K562 (cell line): ENCODE results near the gene ERCC6L. TPM values are rescaled to one million over a fixed set of nuclear protein-coding genes. Genes with fewer than 3 reads are reported as not detected.

Source experiments
- ATAC-seq: fragments of 200-7000 bp; cut with Tn5 transposase; 3 replicates; pipeline ENCODE4 v1.9.1; 2020; ENCODE audit warnings: moderate library complexity
- BruUV-seq: library from RNA; stranded (reverse); fragments of 400-500 nt; replicated peaks from 2 replicates; lab custom pipeline; 2021; lab: Mats Ljungman, UMichigan
- CTCF ChIA-PET: fragments of 300-600 bp; formaldehyde crosslinking; extraction: SDS; loops from one replicate; lab custom pipeline; 2021; ENCODE audit warnings: low intra/inter-chr PET ratio; lab: Yijun Ruan, JAX
- POLR2A ChIA-PET: fragments of 300-600, 350-650 bp; sonication (Branson Sonifier 250); formaldehyde crosslinking; extraction: SDS; loops from one replicate; lab custom pipeline; 2021; ENCODE audit warnings: antibody characterized with exemption, inconsistent platforms; lab: Yijun Ruan, JAX
- DNase-seq, 4 experiments: peaks; one replicate each; pipeline versions ENCODE4 v3.0.0 to v3.0.0-alpha.2; 2011 to 2018; ENCODE audit warnings: low spot score in 3 of 4, mixed read lengths in 3 of 4; ENCODE audit errors: extremely low read depth in 1 of 4
- FAIRE-seq: peaks from 2 replicates; lab custom pipeline; 2011; peaks lifted over from hg19 to GRCh38; lab: Jason Lieb, UNC
- H2AFZ ChIP-seq: 2 replicates; pipeline ENCODE4 v1.6.0; 2011; ENCODE audit warnings: low read depth, low read length, control low read depth, inconsistent platforms
- H3K27ac ChIP-seq: fragments of 200-600 bp; 3 replicates; pipeline ENCODE4 v1.8.0; 2011; ENCODE audit warnings: low read depth, mild to moderate bottlenecking, control low read depth, inconsistent platforms, low read length, moderate library complexity, mixed read lengths; ENCODE audit errors: extremely low read depth
- H3K27me3 ChIP-seq, 2 experiments: fragments of 300-600 bp in 1 of 2; 2 replicates in 1 of 2; 3 replicates in 1 of 2; pipeline versions ENCODE4 v1.6.0 to v1.8.0; 2011; ENCODE audit warnings: inconsistent platforms in 2 of 2, low read length in 2 of 2, mild to moderate bottlenecking in 1 of 2, mixed read lengths in 1 of 2, moderate library complexity in 1 of 2; ENCODE audit not compliant: control insufficient read depth in 2 of 2, insufficient read depth in 2 of 2
- H3K36me3 ChIP-seq: fragments of 300-600 bp; 3 replicates; pipeline ENCODE4 v1.8.0; 2011; ENCODE audit warnings: mild to moderate bottlenecking, low read length, inconsistent platforms; ENCODE audit not compliant: control insufficient read depth, insufficient read depth
- H3K4me1 ChIP-seq, 2 experiments: fragments of 200-600 bp in 1 of 2; replicated peaks in 1 of 2; 2 replicates in 1 of 2; 3 replicates in 1 of 2; pipeline versions ENCODE4 v1.5.1 to v1.8.0; 2011; ENCODE audit warnings: inconsistent platforms in 2 of 2, low read length in 2 of 2, mild to moderate bottlenecking in 1 of 2, mixed read lengths in 1 of 2, moderate library complexity in 1 of 2; ENCODE audit not compliant: control insufficient read depth in 2 of 2, insufficient read depth in 2 of 2
- H3K4me2 ChIP-seq: 2 replicates; pipeline ENCODE4 v1.6.1; 2011; ENCODE audit warnings: low read length, control low read depth, inconsistent platforms, mixed read lengths; ENCODE audit not compliant: insufficient read depth
- H3K4me3 ChIP-seq: fragments of 200-600 bp; sonication (generic), shearing (Covaris generic); 2 replicates; pipeline ENCODE4 v1.5.1; 2016; ENCODE audit warnings: control low read depth, inconsistent platforms
- H3K79me2 ChIP-seq: fragments of 200-600 bp; 3 replicates; pipeline ENCODE4 v1.8.0; 2011; ENCODE audit warnings: low read length, inconsistent platforms; ENCODE audit not compliant: control insufficient read depth, insufficient read depth
- H3K9ac ChIP-seq, 2 experiments: 2 replicates each; pipeline versions ENCODE4 v1.6.0 to v1.6.1; 2011; ENCODE audit warnings: low read depth in 2 of 2, low read length in 2 of 2, control low read depth in 1 of 2, inconsistent platforms in 1 of 2, mild to moderate bottlenecking in 1 of 2, mixed read lengths in 1 of 2; ENCODE audit not compliant: insufficient read depth in 1 of 2
- H3K9me1 ChIP-seq: one replicate; pipeline ENCODE4 v1.6.0; 2011; ENCODE audit warnings: inconsistent platforms, mild to moderate bottlenecking, low read length, moderate library complexity; ENCODE audit not compliant: control insufficient read depth, insufficient read depth
- H3K9me3 ChIP-seq: replicated peaks from 2 replicates; pipeline ENCODE4 v1.5.1; 2011; ENCODE audit warnings: low read depth, low read length, inconsistent platforms; ENCODE audit not compliant: control insufficient read depth, insufficient read depth
- H4K20me1 ChIP-seq: replicated peaks from 2 replicates; pipeline ENCODE4 v1.6.1; 2011; ENCODE audit warnings: low read length, inconsistent platforms, mixed read lengths; ENCODE audit not compliant: control insufficient read depth, insufficient read depth
- BCL6 ChIP-seq: fragments of 250-450 bp; sonication (Bioruptor Pico); IDR thresholded peaks from 2 replicates; pipeline ENCODE4 v1.4.0; 2020
- ELF2 ChIP-seq: fragments of 250-450 bp; sonication (Bioruptor Pico); IDR thresholded peaks from 2 replicates; pipeline ENCODE4 v1.5.0; 2021; ENCODE audit warnings: mild to moderate bottlenecking
- NCOA2 ChIP-seq, 2 experiments: fragments of 450-650 bp; IDR thresholded peaks; 2 replicates each; pipeline ENCODE4 v1.6.1; 2018; ENCODE audit warnings: mild to moderate bottlenecking in 2 of 2, moderate library complexity in 1 of 2; ENCODE audit not compliant: partially characterized antibody in 2 of 2
- ZFP36 ChIP-seq: fragments of 150-350 bp; IDR thresholded peaks from 2 replicates; pipeline ENCODE4 v1.6.1; 2018; ENCODE audit warnings: low read length, low read depth; ENCODE audit not compliant: partially characterized antibody
- whole genome bisulfite sequencing: fragments of 100-300 bp; shearing (Covaris generic); methylation state at CpG from one replicate; pipeline ENCODE4 v1.1.6; 2016; ENCODE audit warnings: low coverage, mixed read lengths; ENCODE audit not compliant: insufficient coverage; ENCODE audit errors: missing lambda C conversion rate; 5-methylcytosine and 5-hydroxymethylcytosine counted together
- in situ Hi-C: fragments of 300-500 bp; cut with MboI; formaldehyde crosslinking; loops from 4 replicates; pipeline ENCODE4 v1.15.0; 2018; ENCODE audit warnings: inconsistent platforms, mixed read lengths
- intact Hi-C: fragments of 100-400 bp; cut with micrococcal nuclease; formaldehyde crosslinking; loops from 2 replicates; pipeline ENCODE4 v1.14.2; 2022
- polyA plus RNA-seq, 8 experiments: library from polyadenylated mRNA; depleted of rRNA in 4 of 8; stranded (reverse) in 5 of 8; unstranded in 3 of 8; fragments of >200 nt; fragmentation: Nextera tagmentation in 2 of 8; fragmentation: Illumina TruSeq in 1 of 8; extraction: Ambion mirVana in 2 of 8; extraction: Trizol in 1 of 8; gene quantifications; 2 replicates each; pipeline versions ENCODE4 v1.2.1 to v1.2.3, GENCODE V29; 2011 to 2014; ENCODE audit warnings: inconsistent platforms in 1 of 8, missing spikeins in 1 of 8
- small RNA-seq: library from RNA; depleted of rRNA; stranded (forward); fragments of <200 nt; gene quantifications from one replicate; pipeline ENCODE3, GENCODE V24; 2014
- total RNA-seq, 7 experiments: library from RNA; depleted of rRNA in 6 of 7; stranded (reverse); fragments of >200 nt in 6 of 7; fragmentation: Illumina TruSeq in 2 of 7; extraction: Trizol in 2 of 7; gene quantifications; 2 replicates each; pipeline versions ENCODE4 v1.2.1 to v1.2.3, GENCODE V29; 2011 to 2021; ENCODE audit warnings: low replicate concordance in 1 of 7

Gene ERCC6L
- total and polyA plus RNA-seq, 9 of the 15 experiments (the other 6 are each of a cell fraction or from before 2014, with no cell fraction given) = 6.4 to 17.4 (median 11.9) TPM

- no peak for TF ChIP-seq NCOA2 (IDR thresholded peaks at IDR 0.05; ENCODE audit: partially characterized antibody in 2 of 2)
Measured at GRCh38 chrX:72159769-72160168, 79.1 kb downstream of the ERCC6L start (continued).

GRCh38 chrX:72158773-72159172 lies 80.1 kb downstream of the ERCC6L start:
- DNase-seq (no peak), FAIRE-seq (no peak), ATAC-seq (no peak)
- H3K27me3 ChIP-seq = no peaks in the 10 kb centered on the region; a peak in 1 of 5 replicates
- H3K4me3 ChIP-seq = no peak overlapping the region
- H2AFZ ChIP-seq = no peak overlapping the region
- H3K9me1 ChIP-seq = no peaks in the 10 kb centered on the region
- no peak overlapping the region for H3K9ac ChIP-seq
- TF ChIP-seq BCL6 (CRISPR knock-in tag) (no peak), ZFP36 (peak; percentile 59), ELF2 (CRISPR knock-in tag) (no peak)
- H3K79me2 ChIP-seq = no peaks in the 10 kb centered on the region
- CTCF ChIA-PET = no interaction called here
- H3K4me2 ChIP-seq = no peak overlapping the region
- in situ Hi-C loops = no loop called here
- WGBS = 3% methylated on average over 3 of the region's 3 CpGs
- H3K4me1 ChIP-seq = no peaks in the 10 kb centered on the region
- BruUV-seq = no TSS peak
- no peaks in the 10 kb centered on the region; the same call in 1 of the 2 replicates for H3K9me3 ChIP-seq
- intact Hi-C loops = no loop called here
- no peaks in the 10 kb centered on the region for H3K36me3 ChIP-seq
- POLR2A ChIA-PET = no interaction called here
- no peak overlapping the region for H3K27ac ChIP-seq
- no peaks in the 10 kb centered on the region for H4K20me1 ChIP-seq

Small RNAs within 50 kb of the gene (small RNA-seq; reads per million reads assigned to genes)
- gene RF00019 = not detected

Other genes starting within 250 kb of the ERCC6L start
- gene RTL5, start 107.1 kb downstream of the ERCC6L start, total RNA-seq (2014; rRNA removed) = not detected in 2 replicates
- not detected in 2 replicates for gene RTL5, start 107.1 kb downstream of the ERCC6L start, total RNA-seq (2014; rRNA removed; fragmentation: Illumina TruSeq; extraction: Trizol)
- gene RTL5, start 107.1 kb downstream of the ERCC6L start, total RNA-seq (2015; rRNA removed; fragmentation: Illumina TruSeq; extraction: Trizol) = not detected in 2 replicates
- not detected in 2 replicates for gene RTL5, start 107.1 kb downstream of the ERCC6L start, total RNA-seq (2021)
- gene RTL5, start 107.1 kb downstream of the ERCC6L start, polyA plus RNA-seq (2011; rRNA removed) = 0.01 TPM in 1 of 2 replicates, not detected in the other
- gene RTL5, start 107.1 kb downstream of the ERCC6L start, polyA plus RNA-seq (2014; fragmentation: Illumina TruSeq; extraction: Trizol) = 0.03 TPM in 1 of 2 replicates, not detected in the other
- not detected for gene RTL5, start 107.1 kb downstream of the ERCC6L start, polyA plus RNA-seq (2014; fragmentation: Nextera tagmentation; extraction: Ambion mirVana)
- gene RTL5, start 107.1 kb downstream of the ERCC6L start, polyA plus RNA-seq (2014; rRNA removed) = not detected in 2 replicates
- 39.8 and 105 TPM in 2 replicates for gene PIN4, start 57.3 kb downstream of the ERCC6L start, total RNA-seq (2014; rRNA removed)
- 33.1 and 38.7 TPM in 2 replicates for gene PIN4, start 57.3 kb downstream of the ERCC6L start, total RNA-seq (2014; rRNA removed; fragmentation: Illumina TruSeq; extraction: Trizol)
- gene PIN4, start 57.3 kb downstream of the ERCC6L start, total RNA-seq (2015; rRNA removed; fragmentation: Illumina TruSeq; extraction: Trizol) = 45.5 and 46.0 TPM in 2 replicates
- 9.7 and 10.0 TPM in 2 replicates for gene PIN4, start 57.3 kb downstream of the ERCC6L start, total RNA-seq (2021)
- gene PIN4, start 57.3 kb downstream of the ERCC6L start, polyA plus RNA-seq (2011; rRNA removed) = 16.0 and 28.4 TPM in 2 replicates
- 45.6 and 62.8 TPM in 2 replicates for gene PIN4, start 57.3 kb downstream of the ERCC6L start, polyA plus RNA-seq (2014; fragmentation: Illumina TruSeq; extraction: Trizol)
- 10 to 100 TPM; 46.6 to 60.4 TPM for gene PIN4, start 57.3 kb downstream of the ERCC6L start, polyA plus RNA-seq (2014; fragmentation: Nextera tagmentation; extraction: Ambion mirVana)
- 122 and 132 TPM in 2 replicates for gene PIN4, start 57.3 kb downstream of the ERCC6L start, polyA plus RNA-seq (2014; rRNA removed)
- 960 and 988 TPM in 2 replicates for gene RPS4X, start 38.2 kb upstream of the ERCC6L start, total RNA-seq (2014; rRNA removed)
- gene RPS4X, start 38.2 kb upstream of the ERCC6L start, total RNA-seq (2014; rRNA removed; fragmentation: Illumina TruSeq; extraction: Trizol) = 1,290 and 1,407 TPM in 2 replicates
- gene RPS4X, start 38.2 kb upstream of the ERCC6L start, total RNA-seq (2015; rRNA removed; fragmentation: Illumina TruSeq; extraction: Trizol) = 1,185 and 1,270 TPM in 2 replicates
- 1,005 and 1,016 TPM in 2 replicates for gene RPS4X, start 38.2 kb upstream of the ERCC6L start, total RNA-seq (2021)
- 1,554 and 1,743 TPM in 2 replicates for gene RPS4X, start 38.2 kb upstream of the ERCC6L start, polyA plus RNA-seq (2011; rRNA removed)
- 1,830 and 1,834 TPM in 2 replicates for gene RPS4X, start 38.2 kb upstream of the ERCC6L start, polyA plus RNA-seq (2014; fragmentation: Illumina TruSeq; extraction: Trizol)
- 100 to 1,000 TPM; 879 to 918 TPM for gene RPS4X, start 38.2 kb upstream of the ERCC6L start, polyA plus RNA-seq (2014; fragmentation: Nextera tagmentation; extraction: Ambion mirVana)
- 1,430 and 1,575 TPM in 2 replicates for gene RPS4X, start 38.2 kb upstream of the ERCC6L start, polyA plus RNA-seq (2014; rRNA removed)
- 5.8 and 8.7 TPM in 2 replicates for gene CITED1, start 66.9 kb upstream of the ERCC6L start, total RNA-seq (2014; rRNA removed)
- gene CITED1, start 66.9 kb upstream of the ERCC6L start, total RNA-seq (2014; rRNA removed; fragmentation: Illumina TruSeq; extraction: Trizol) = 2.1 and 2.8 TPM in 2 replicates
- 4.7 and 4.9 TPM in 2 replicates for gene CITED1, start 66.9 kb upstream of the ERCC6L start, total RNA-seq (2015; rRNA removed; fragmentation: Illumina TruSeq; extraction: Trizol)
- gene CITED1, start 66.9 kb upstream of the ERCC6L start, total RNA-seq (2021) = 4.6 and 4.7 TPM in 2 replicates
- gene CITED1, start 66.9 kb upstream of the ERCC6L start, polyA plus RNA-seq (2011; rRNA removed) = 3.2 and 4.2 TPM in 2 replicates
- gene CITED1, start 66.9 kb upstream of the ERCC6L start, polyA plus RNA-seq (2014; fragmentation: Illumina TruSeq; extraction: Trizol) = 3.3 and 4.9 TPM in 2 replicates
- gene CITED1, start 66.9 kb upstream of the ERCC6L start, polyA plus RNA-seq (2014; fragmentation: Nextera tagmentation; extraction: Ambion mirVana) = under 1 TPM; 0.56 to 0.62 TPM
- gene CITED1, start 66.9 kb upstream of the ERCC6L start, polyA plus RNA-seq (2014; rRNA removed) = 1.8 and 4.1 TPM in 2 replicates